H7 (cell line): ENCODE measurements around the gene ARRDC5. TPM values are rescaled to one million over a fixed set of nuclear protein-coding genes. Genes with fewer than 3 reads are reported as not detected.
A peak's percentile ranks its signal among the peaks of the same experiment; 100 is the strongest.
"Not testable (repeated sequence)": the region's sequence is repeated elsewhere in the genome, so short reads cannot be mapped to it uniquely, and the experiment has no call there.

ENCODE experiments used
- DNase-seq: peaks from one replicate; pipeline ENCODE4 v3.0.0; 2012
- H3K27me3 ChIP-seq: 2 replicates; pipeline ENCODE4 v1.6.0; 2011; ENCODE audit warnings: mild to moderate bottlenecking, low read length; ENCODE audit not compliant: control insufficient read depth, insufficient read depth
- H3K36me3 ChIP-seq: replicated peaks from 2 replicates; pipeline ENCODE4 v1.5.1; 2011; ENCODE audit warnings: low read length; ENCODE audit not compliant: control insufficient read depth, insufficient read depth
- H3K4me3 ChIP-seq: 2 replicates; pipeline ENCODE4 v1.5.1; 2011; ENCODE audit warnings: low read depth, mild to moderate bottlenecking, control low read depth, low read length, moderate library complexity; ENCODE audit not compliant: insufficient read depth
- total RNA-seq: library from RNA; depleted of rRNA; stranded (reverse); fragments of >200 nt; shearing (Covaris generic); gene quantifications from 2 replicates; pipeline ENCODE4 v1.2.3, GENCODE V29; 2014; rRNA removed

ARRDC5 gene
- not detected in 2 replicates for total RNA-seq

DNA sequence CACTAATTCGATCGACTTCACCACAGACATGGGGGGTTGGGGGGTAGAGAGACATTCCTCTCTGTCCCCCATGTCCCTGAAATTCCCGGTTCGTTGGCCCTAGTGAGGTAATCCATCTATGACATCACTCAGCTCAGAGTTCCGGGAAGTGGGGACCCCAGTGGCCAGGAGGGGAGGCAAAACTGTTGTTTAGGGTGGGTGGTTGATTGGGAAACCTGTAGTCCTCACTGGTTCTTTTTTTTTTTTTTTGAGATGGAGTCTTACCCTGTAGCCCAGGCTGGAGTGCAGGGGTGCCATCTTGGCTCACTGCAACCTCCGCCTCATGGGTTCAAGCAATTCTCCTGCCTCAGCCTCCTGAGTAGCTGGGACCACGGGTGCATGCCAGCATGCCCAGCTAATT, at the start of gene ARRDC5:
Gene ARRDC5, minus strand, starts transcription at position 101 of the 400 bp plus-strand sequence. Its CDS starts 71 bp downstream, at position 30.
- H3K36me3 ChIP-seq: no peaks in the 10 kb centered on the region
- H3K4me3 ChIP-seq: no peak within 1 kb of the TSS
- DNase-seq: no peak
- H3K27me3 ChIP-seq: no peaks in the 10 kb centered on the region

DNA sequence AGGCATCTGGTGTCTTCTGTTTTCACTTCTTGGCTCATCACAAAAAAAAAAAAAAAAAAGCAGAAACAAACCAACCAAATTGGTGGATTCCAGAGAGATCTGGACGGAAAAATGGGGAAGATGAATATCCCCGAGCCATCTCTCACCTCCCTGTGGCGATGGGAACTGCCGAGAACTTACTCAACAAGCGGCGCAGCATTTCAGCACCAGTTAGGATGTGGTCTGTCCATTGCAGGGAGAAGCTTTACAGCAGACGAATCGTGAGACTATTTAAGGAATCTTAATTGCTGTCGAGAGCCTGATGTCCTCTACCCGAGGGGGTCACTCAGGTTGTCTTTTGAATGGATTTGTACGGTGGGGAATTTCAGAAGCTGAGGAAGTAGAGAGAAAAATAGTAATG, 49.0 kb upstream of the ARRDC5 start:
- Histone ChIP-seq H3K4me3 (no peak overlapping the region), H3K36me3 (peaks cover 8% of the 10 kb centered on the region), H3K27me3 (no peaks in the 10 kb centered on the region)
- DNase-seq: no peak

- H3K4me3 ChIP-seq, DNase-seq, H3K27me3 ChIP-seq, H3K36me3 ChIP-seq: not testable (repeated sequence)
Observed at GRCh38 chr19:4950650-4951049, 48.0 kb upstream of the ARRDC5 start.

GRCh38 chr19:4941638-4942169, 39.0 kb upstream of the ARRDC5 start:
- not testable (repeated sequence) for H3K36me3 ChIP-seq, H3K27me3 ChIP-seq, H3K4me3 ChIP-seq
- peak; percentile 70 for DNase-seq

- H3K36me3 ChIP-seq: no peaks in the 10 kb centered on the region; the same call in 1 of the 2 replicates
- DNase-seq: no peak
Observed at GRCh38 chr19:4939466-4939865, 36.8 kb upstream of the ARRDC5 start.

GRCh38 chr19:4938461-4938860, 35.8 kb upstream of the ARRDC5 start:
- DNase-seq, H3K4me3 ChIP-seq, H3K36me3 ChIP-seq, H3K27me3 ChIP-seq: not testable (repeated sequence)

More at GRCh38 chr19:4939466-4939865, 36.8 kb upstream of the ARRDC5 start:
- H3K4me3 ChIP-seq: no peak overlapping the region
- no peaks in the 10 kb centered on the region for H3K27me3 ChIP-seq

DNA sequence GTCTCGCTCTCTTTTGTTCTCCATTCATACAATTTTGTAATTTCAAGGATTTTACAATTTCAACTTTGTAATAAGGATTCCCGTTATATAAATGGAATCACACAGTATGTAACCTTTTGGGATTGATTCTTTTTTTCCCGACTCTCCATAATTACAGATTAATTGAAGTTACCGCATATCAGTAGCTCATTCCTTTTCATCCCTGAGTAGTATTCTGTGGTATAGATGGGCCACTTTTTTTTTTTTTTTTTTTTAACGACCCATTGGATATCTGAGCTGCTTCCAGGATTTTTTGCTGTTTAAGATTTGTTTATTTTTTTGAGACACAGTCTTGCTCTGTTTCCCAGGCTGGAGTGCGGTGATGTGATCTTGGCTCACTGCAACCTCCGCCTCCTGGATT, 34.4 kb upstream of the ARRDC5 start:
- no peaks in the 10 kb centered on the region for H3K27me3 ChIP-seq
- no peak for DNase-seq
- H3K36me3 ChIP-seq: peaks cover 1% of the 10 kb centered on the region
- no peak overlapping the region for H3K4me3 ChIP-seq

GRCh38 chr19:4935444-4935843, 32.7 kb upstream of the ARRDC5 start:
- Histone ChIP-seq H3K36me3 (peaks cover 1% of the 10 kb centered on the region), H3K4me3 (no peak overlapping the region), H3K27me3 (no peaks in the 10 kb centered on the region)
- DNase-seq: no peak

GRCh38 chr19:4933528-4933927, 30.8 kb upstream of the ARRDC5 start:
- Histone ChIP-seq H3K27me3 (no peaks in the 10 kb centered on the region), H3K4me3 (no peak overlapping the region), H3K36me3 (peaks cover 2% of the 10 kb centered on the region)
- DNase-seq: no peak

DNA sequence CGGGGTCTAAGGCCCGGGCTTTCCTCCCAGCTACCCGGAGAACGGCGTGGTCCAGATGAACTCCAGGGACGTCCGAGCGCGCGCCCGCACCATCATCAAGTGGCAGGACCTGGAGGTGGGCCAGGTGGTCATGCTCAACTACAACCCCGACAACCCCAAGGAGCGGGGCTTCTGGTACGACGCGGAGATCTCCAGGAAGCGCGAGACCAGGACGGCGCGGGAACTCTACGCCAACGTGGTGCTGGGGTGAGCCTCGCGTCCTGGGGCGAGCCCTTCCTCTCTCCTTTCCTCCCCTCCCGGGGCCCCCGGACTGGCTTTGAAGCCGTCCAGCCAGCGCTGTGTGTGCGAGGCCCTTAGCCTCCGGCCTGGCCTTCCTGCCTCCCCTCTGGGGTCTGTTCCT, 30.0 kb upstream of the ARRDC5 start:
- no peak for DNase-seq
- Histone ChIP-seq H3K4me3 (no peak overlapping the region), H3K27me3 (no peaks in the 10 kb centered on the region), H3K36me3 (peaks cover 2% of the 10 kb centered on the region)

DNA sequence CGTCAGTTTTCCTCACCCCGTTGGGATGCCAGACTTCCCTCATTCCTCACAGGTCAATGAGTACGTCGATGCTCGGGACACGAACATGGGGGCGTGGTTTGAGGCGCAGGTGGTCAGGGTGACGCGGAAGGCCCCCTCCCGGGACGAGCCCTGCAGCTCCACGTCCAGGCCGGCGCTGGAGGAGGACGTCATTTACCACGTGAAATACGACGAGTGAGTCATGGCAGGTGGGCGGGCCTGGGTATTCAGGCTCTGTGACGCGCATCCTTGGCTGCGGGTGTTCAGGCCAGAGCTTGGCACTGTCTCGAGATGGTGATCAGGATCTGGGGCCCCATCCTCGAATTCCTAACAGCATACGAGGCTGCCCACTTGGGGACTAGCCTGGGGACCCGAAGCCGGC, 28.0 kb upstream of the ARRDC5 start:
- DNase-seq: no peak
- Histone ChIP-seq H3K27me3 (no peaks in the 10 kb centered on the region), H3K36me3 (peaks cover 2% of the 10 kb centered on the region), H3K4me3 (no peak overlapping the region)

GRCh38 chr19:4929186-4929585, 26.5 kb upstream of the ARRDC5 start:
- DNase-seq: no peak
- Histone ChIP-seq H3K4me3 (no peak overlapping the region), H3K36me3 (peaks cover 2% of the 10 kb centered on the region), H3K27me3 (no peaks in the 10 kb centered on the region)

DNA sequence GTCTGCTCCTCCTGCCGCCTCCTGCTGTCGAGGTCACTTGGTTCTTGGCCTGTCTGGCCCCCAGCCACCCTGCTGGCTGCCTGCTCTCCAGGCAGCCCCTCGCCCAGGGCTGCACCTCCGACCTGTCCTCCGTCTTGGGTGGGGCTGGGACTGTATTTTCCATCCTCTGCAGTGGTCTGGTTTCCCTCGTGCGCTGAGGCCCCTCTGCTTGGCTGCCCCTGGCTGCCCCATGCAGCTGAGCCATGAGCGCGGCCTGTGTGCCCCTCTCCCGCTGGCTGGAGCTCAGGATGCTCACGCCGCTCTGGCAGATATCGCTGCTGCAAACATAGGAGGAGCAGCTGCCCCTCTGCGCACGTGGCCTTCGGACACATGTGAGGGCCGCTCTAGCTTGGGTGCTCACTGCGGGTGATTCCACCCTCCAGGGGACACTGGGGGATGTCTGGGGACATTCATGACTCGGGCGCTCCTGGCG, 20.6 kb upstream of the ARRDC5 start:
- H3K4me3 ChIP-seq: no peak overlapping the region
- no peaks in the 10 kb centered on the region for H3K27me3 ChIP-seq
- peak; percentile 40 for DNase-seq
- 0 out of 2 replicates have a peak, but pooled peaks cover 2% of the 10 kb centered on the region for H3K36me3 ChIP-seq

DNA sequence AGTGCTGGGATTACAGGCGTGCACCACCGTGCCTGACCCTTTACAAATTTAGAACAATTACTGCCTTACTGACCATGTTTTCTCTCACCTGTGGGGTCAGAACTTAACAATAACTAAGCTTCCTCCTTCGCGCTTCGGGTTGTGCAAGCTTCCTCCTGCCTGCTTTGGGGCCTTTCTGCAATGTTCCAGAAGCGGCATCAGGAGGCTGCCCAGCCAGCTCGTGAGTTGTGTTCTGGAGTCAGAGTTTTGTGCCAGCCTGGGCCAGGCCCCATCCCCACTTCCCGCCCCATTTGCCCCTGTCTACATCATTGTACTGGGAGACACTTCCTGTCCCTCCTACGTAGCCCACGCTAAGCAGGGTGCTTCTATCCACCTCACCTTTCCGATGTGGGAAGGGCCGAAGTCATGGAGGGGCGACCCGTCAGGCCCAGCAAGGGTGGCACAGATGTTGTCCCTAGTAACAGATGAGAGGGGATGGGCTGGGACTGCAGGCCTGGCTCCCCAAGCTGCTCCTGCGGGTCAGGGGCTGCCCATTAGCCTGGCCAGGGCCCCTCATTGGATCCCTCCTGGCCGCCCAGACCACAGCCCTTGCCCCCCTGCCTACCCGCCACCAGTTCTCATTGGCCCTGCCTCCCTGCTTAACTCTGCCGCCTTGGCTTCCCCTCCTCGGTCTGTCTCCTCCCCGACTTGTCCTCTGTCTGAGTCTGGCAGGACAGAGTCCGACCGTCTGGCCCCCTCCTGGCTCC, 20.0 kb upstream of the ARRDC5 start:
- Histone ChIP-seq H3K36me3 (0 out of 2 replicates have a peak, but pooled peaks cover 2% of the 10 kb centered on the region), H3K4me3 (no peak overlapping the region), H3K27me3 (no peaks in the 10 kb centered on the region)
- DNase-seq: peak; percentile 54
